LHCN-M2 (cell line): ENCODE measurements around the gene ATP13A2. TPM values are rescaled to one million over a fixed set of nuclear protein-coding genes. Genes with fewer than 3 reads are reported as not detected.
"Not testable (repeated sequence)": the region's sequence is repeated elsewhere in the genome, so short reads cannot be mapped to it uniquely, and the experiment has no call there.

Experiments used
- DNase-seq: peaks from one replicate; pipeline ENCODE4 v3.0.0-alpha.2; 2012; ENCODE audit warnings: low read depth
- total RNA-seq: library from RNA; depleted of rRNA; stranded (reverse); fragments of >200 nt; gene quantifications from 2 replicates; pipeline ENCODE4 v1.2.3, GENCODE V29; 2014

ATP13A2 gene
- total RNA-seq, 1 experiment from 2014 or later: 211 TPM

- DNase-seq: no peak
These were observed 32.0 kb downstream of the ATP13A2 start for GRCh38 chr1:16979475-16980327.

GRCh38 chr1:16978567-16979474 lies 32.9 kb downstream of the ATP13A2 start:
- no peak for DNase-seq

GRCh38 chr1:16978139-16978538 lies 33.6 kb downstream of the ATP13A2 start:
- no peak for DNase-seq

GRCh38 chr1:16977377-16977776 lies 34.4 kb downstream of the ATP13A2 start:
- DNase-seq: no peak

- no peak for DNase-seq
These were observed 34.8 kb downstream of the ATP13A2 start for GRCh38 chr1:16976966-16977365.

- no peak for DNase-seq
These were observed 35.9 kb downstream of the ATP13A2 start for GRCh38 chr1:16975838-16976237.

- DNase-seq: no peak
These were observed 36.5 kb downstream of the ATP13A2 start for GRCh38 chr1:16975211-16975610.

GRCh38 chr1:16973215-16973614 lies 38.5 kb downstream of the ATP13A2 start:
- no peak for DNase-seq

GRCh38 chr1:16972189-16972895 lies 39.4 kb downstream of the ATP13A2 start:
- DNase-seq: no peak

- DNase-seq: no peak
These were observed 40.2 kb downstream of the ATP13A2 start for GRCh38 chr1:16971341-16972188.

- DNase-seq: no peak
These were observed 41.4 kb downstream of the ATP13A2 start for GRCh38 chr1:16970132-16970910.

GRCh38 chr1:16969651-16970050 lies 42.1 kb downstream of the ATP13A2 start:
- no peak for DNase-seq

GRCh38 chr1:16969057-16969611 lies 42.6 kb downstream of the ATP13A2 start:
- DNase-seq: no peak

- DNase-seq: no peak
These were observed 43.4 kb downstream of the ATP13A2 start for GRCh38 chr1:16968372-16968771.

GRCh38 chr1:16967962-16968361 lies 43.8 kb downstream of the ATP13A2 start:
- DNase-seq: no peak

GRCh38 chr1:16967095-16967575 lies 44.6 kb downstream of the ATP13A2 start:
- no peak for DNase-seq

GRCh38 chr1:16966282-16966681 lies 45.4 kb downstream of the ATP13A2 start:
- no peak for DNase-seq

- DNase-seq: no peak
These were observed 46.2 kb downstream of the ATP13A2 start for GRCh38 chr1:16965486-16966067.

GRCh38 chr1:16964169-16964568 lies 47.6 kb downstream of the ATP13A2 start:
- DNase-seq: not testable (repeated sequence)
